ENCODE measurements around the gene MCTP1.

DNA sequence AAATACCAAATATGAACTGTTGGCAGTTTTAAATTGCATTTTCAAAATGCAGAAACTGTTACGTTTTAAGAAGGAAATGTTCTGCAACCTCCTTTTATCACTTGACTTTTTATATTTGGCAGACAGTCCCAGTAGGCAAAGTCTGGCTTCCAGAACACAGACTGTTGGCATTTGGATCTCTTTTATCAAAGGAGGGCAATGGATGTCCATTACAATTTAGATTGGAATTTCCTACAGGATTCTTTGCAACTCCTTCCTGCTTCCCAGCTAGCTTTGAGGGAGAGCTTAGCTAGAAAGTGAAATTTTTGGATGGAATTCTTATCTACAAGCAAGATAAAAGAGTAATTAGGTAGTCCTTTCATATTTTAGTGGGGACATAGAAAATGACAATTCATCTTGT lies 523.8 kb downstream of the MCTP1 start:
- TF ChIP-seq GATA3 (IDR thresholded peaks at IDR 0.05; ENCODE audit: low read depth, low read length) (no peak), GATA2 (IDR thresholded peaks at IDR 0.05; ENCODE audit: low read depth, low read length) (no peak)
